ENCODE data around the gene FARSA. TPM values are rescaled to one million over a fixed set of nuclear protein-coding genes. Genes with fewer than 3 reads are reported as not detected.

FARSA gene
- total and polyA plus RNA-seq, 2 experiments from 2014 or later = 33.5 to 79.9 TPM

- peaks cover 29% of the 10 kb centered on the region for H3K36me3 ChIP-seq (ENCODE audit: low read depth)
- 0 out of 2 replicates have a peak, but pooled peaks cover 6% of the 10 kb centered on the region for H4K20me1 ChIP-seq (ENCODE audit: insufficient read depth)
- H3K9me3 ChIP-seq (ENCODE audit: low read depth) = no peaks in the 10 kb centered on the region
- H3K27me3 ChIP-seq (replicated peaks; ENCODE audit: insufficient read depth) = no peaks in the 10 kb centered on the region
- peaks cover 17% of the 10 kb centered on the region for H3K4me1 ChIP-seq (ENCODE audit: insufficient read depth)
- H3K9ac ChIP-seq = peak within 1 kb of the TSS; percentile 97
- TF ChIP-seq EZH2 (IDR thresholded peaks at IDR 0.05; ENCODE audit: insufficient read depth, poor library complexity, severe bottlenecking) = no peak
- no peak for TF ChIP-seq EZH2phosphoT487 (IDR thresholded peaks at IDR 0.05; ENCODE audit: insufficient read depth, low read depth)
- H3K79me2 ChIP-seq (ENCODE audit: insufficient read depth) = peaks cover 50% of the 10 kb centered on the region
- H3K9me2 ChIP-seq (ENCODE audit: insufficient read depth) = no peaks in the 10 kb centered on the region
- DNase-seq = peak; percentile 100
- peak within 1 kb of the TSS; percentile 88 for H2AFZ ChIP-seq
- H3K4me2 ChIP-seq (ENCODE audit: unreplicated experiment) = peak within 1 kb of the TSS; percentile 92
- peak within 1 kb of the TSS; percentile 81 for H3K27ac ChIP-seq
- 1 to 2% methylated on average over 53 to 63 of the region's 63 CpGs for WGBS, 2 experiments (ENCODE audit: low coverage in 1 of 2, low lambda C conversion rate in 2 of 2, missing lambda C conversion rate in 2 of 2)
- in situ Hi-C loops (cut with MboI) = no loop called here
- H3K4me3 ChIP-seq = peak within 1 kb of the TSS; percentile 90
- H3F3A ChIP-seq (ENCODE audit: insufficient read depth) = peaks cover 37% of the 10 kb centered on the region
Measured at GRCh38 chr19:12937927-12938778, 4.6 kb upstream of the FARSA start, which contains the start of gene CALR. Gene CALR (plus strand): TSS chr19:12938609. CDS start chr19:12938680, 71 bp downstream.

- peaks cover 30% of the 10 kb centered on the region for H3F3A ChIP-seq (ENCODE audit: insufficient read depth)
- no peak for DNase-seq
- H3K4me1 ChIP-seq (ENCODE audit: insufficient read depth) = peaks cover 20% of the 10 kb centered on the region
- no peak overlapping the region; the same call in 1 of the 2 replicates for H3K27ac ChIP-seq
- peak overlapping the region; percentile 97 for H3K9ac ChIP-seq
- peak overlapping the region; percentile 88 for H2AFZ ChIP-seq
- H3K9me3 ChIP-seq (ENCODE audit: low read depth) = no peaks in the 10 kb centered on the region
- no peaks in the 10 kb centered on the region for H3K9me2 ChIP-seq (ENCODE audit: insufficient read depth)
- no peaks in the 10 kb centered on the region for H3K27me3 ChIP-seq (replicated peaks; ENCODE audit: insufficient read depth)
- WGBS, 2 experiments (ENCODE audit: low coverage in 1 of 2, low lambda C conversion rate in 2 of 2, missing lambda C conversion rate in 2 of 2) = 35% methylated on average over 22 to 23 of the region's 23 CpGs
- peaks cover 50% of the 10 kb centered on the region for H3K79me2 ChIP-seq (ENCODE audit: insufficient read depth)
- TF ChIP-seq EZH2phosphoT487 (IDR thresholded peaks at IDR 0.05; ENCODE audit: insufficient read depth, low read depth) (no peak), EZH2 (IDR thresholded peaks at IDR 0.05; ENCODE audit: insufficient read depth, poor library complexity, severe bottlenecking) (no peak)
- H3K4me3 ChIP-seq = peak overlapping the region; percentile 73
- in situ Hi-C loops (cut with MboI) = no loop called here
- peaks cover 24% of the 10 kb centered on the region for H3K36me3 ChIP-seq (ENCODE audit: low read depth)
- H4K20me1 ChIP-seq (ENCODE audit: insufficient read depth) = peaks cover 6% of the 10 kb centered on the region; the same call in 1 of the 2 replicates
- peak overlapping the region; percentile 77 for H3K4me2 ChIP-seq (ENCODE audit: unreplicated experiment)
Measured at GRCh38 chr19:12937093-12937926, 3.8 kb upstream of the FARSA start.

GRCh38 chr19:12936582-12936981 is 3.1 kb upstream of the FARSA start:
- Histone ChIP-seq H4K20me1 (ENCODE audit: insufficient read depth) (peaks cover 6% of the 10 kb centered on the region; the same call in 1 of the 2 replicates), H3K9ac (no peak overlapping the region), H3K4me1 (ENCODE audit: insufficient read depth) (peaks cover 23% of the 10 kb centered on the region), H3K27ac (no peak overlapping the region), H3K4me3 (no peak overlapping the region), H3K36me3 (ENCODE audit: low read depth) (peaks cover 19% of the 10 kb centered on the region), H3K4me2 (ENCODE audit: unreplicated experiment) (no peak overlapping the region), H3K9me2 (ENCODE audit: insufficient read depth) (no peaks in the 10 kb centered on the region), H3F3A (ENCODE audit: insufficient read depth) (peaks cover 24% of the 10 kb centered on the region), H3K27me3 (replicated peaks; ENCODE audit: insufficient read depth) (no peaks in the 10 kb centered on the region), H3K9me3 (ENCODE audit: low read depth) (no peaks in the 10 kb centered on the region), H3K79me2 (ENCODE audit: insufficient read depth) (peaks cover 50% of the 10 kb centered on the region), H2AFZ (no peak overlapping the region)
- no peak for DNase-seq
- 83 to 85% methylated on average over 7 of the region's 7 CpGs for WGBS, 2 experiments (ENCODE audit: low coverage in 1 of 2, low lambda C conversion rate in 2 of 2, missing lambda C conversion rate in 2 of 2)
- no peak for TF ChIP-seq EZH2 (IDR thresholded peaks at IDR 0.05; ENCODE audit: insufficient read depth, poor library complexity, severe bottlenecking)
- no peak for TF ChIP-seq EZH2phosphoT487 (IDR thresholded peaks at IDR 0.05; ENCODE audit: insufficient read depth, low read depth)
- in situ Hi-C loops (cut with MboI) = no loop called here

GRCh38 chr19:12935071-12935470 is 1.6 kb upstream of the FARSA start:
- no peak overlapping the region for H3K4me3 ChIP-seq
- no peak overlapping the region for H3K27ac ChIP-seq
- H3K4me2 ChIP-seq (ENCODE audit: unreplicated experiment) = no peak overlapping the region
- WGBS, 2 experiments (ENCODE audit: low coverage in 1 of 2, low lambda C conversion rate in 2 of 2, missing lambda C conversion rate in 2 of 2) = 89 to 92% methylated on average over 10 of the region's 10 CpGs
- no peak for TF ChIP-seq EZH2phosphoT487 (IDR thresholded peaks at IDR 0.05; ENCODE audit: insufficient read depth, low read depth)
- TF ChIP-seq EZH2 (IDR thresholded peaks at IDR 0.05; ENCODE audit: insufficient read depth, poor library complexity, severe bottlenecking) = no peak
- no peak overlapping the region for H3K9ac ChIP-seq
- H3K36me3 ChIP-seq (ENCODE audit: low read depth) = peaks cover 5% of the 10 kb centered on the region; the same call in 1 of the 2 replicates
- peaks cover 12% of the 10 kb centered on the region for H3F3A ChIP-seq (ENCODE audit: insufficient read depth)
- H4K20me1 ChIP-seq (ENCODE audit: insufficient read depth) = peaks cover 6% of the 10 kb centered on the region; the same call in 1 of the 2 replicates
- H3K4me1 ChIP-seq (ENCODE audit: insufficient read depth) = peaks cover 12% of the 10 kb centered on the region
- in situ Hi-C loops (cut with MboI) = no loop called here
- peaks cover 49% of the 10 kb centered on the region for H3K79me2 ChIP-seq (ENCODE audit: insufficient read depth)
- H2AFZ ChIP-seq = no peak overlapping the region
- H3K9me3 ChIP-seq (ENCODE audit: low read depth) = no peaks in the 10 kb centered on the region
- no peaks in the 10 kb centered on the region for H3K9me2 ChIP-seq (ENCODE audit: insufficient read depth)
- H3K27me3 ChIP-seq (replicated peaks; ENCODE audit: insufficient read depth) = no peaks in the 10 kb centered on the region
- no peak for DNase-seq

Data from GM23248 (cell line).